Cardiac fibroblast (primary cell): ENCODE measurements around the gene LRRC7.

ENCODE experiments used
- DNase-seq, 2 donors: peaks; one replicate each; pipeline versions ENCODE4 v3.0.0 to v3.0.0-alpha.2; 2010; ENCODE audit warnings: low read depth in 2 of 2
- H3K4me3 ChIP-seq, 2 donors: replicated peaks in 1 of 2; 1 replicate in 1 of 2; 2 replicates in 1 of 2; pipeline ENCODE4 v1.5.1; 2011; ENCODE audit warnings: low read depth in 2 of 2, low read length in 2 of 2, mild to moderate bottlenecking in 2 of 2, moderate library complexity in 1 of 2
- TF ChIP-seq, protein P1 (sequence below): IDR thresholded peaks from one replicate; pipeline ENCODE4 v1.5.1; 2011; ENCODE audit warnings: low read depth, mild to moderate bottlenecking, low read length, inconsistent platforms

LRRC7 gene

DNA sequence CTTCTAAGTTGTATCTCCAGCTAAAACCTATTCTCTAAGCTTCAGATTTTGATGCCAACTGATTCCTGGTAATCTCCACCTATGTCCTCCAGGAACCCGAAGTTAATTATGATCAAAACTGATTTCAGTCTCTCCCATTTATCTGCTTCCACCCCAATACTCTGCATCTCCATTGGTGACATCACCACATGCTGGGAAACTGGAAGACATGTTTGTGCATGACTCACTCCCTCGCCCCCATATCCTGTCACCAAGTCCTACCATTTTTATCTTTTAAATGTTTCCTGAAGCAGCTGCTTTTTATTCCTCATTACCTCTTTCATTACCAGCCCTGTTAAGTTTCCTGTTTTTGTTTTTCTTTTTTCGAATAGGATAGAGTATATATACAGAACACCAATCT is 409.2 kb downstream of the LRRC7 start:
- TF ChIP-seq, protein P1, sequence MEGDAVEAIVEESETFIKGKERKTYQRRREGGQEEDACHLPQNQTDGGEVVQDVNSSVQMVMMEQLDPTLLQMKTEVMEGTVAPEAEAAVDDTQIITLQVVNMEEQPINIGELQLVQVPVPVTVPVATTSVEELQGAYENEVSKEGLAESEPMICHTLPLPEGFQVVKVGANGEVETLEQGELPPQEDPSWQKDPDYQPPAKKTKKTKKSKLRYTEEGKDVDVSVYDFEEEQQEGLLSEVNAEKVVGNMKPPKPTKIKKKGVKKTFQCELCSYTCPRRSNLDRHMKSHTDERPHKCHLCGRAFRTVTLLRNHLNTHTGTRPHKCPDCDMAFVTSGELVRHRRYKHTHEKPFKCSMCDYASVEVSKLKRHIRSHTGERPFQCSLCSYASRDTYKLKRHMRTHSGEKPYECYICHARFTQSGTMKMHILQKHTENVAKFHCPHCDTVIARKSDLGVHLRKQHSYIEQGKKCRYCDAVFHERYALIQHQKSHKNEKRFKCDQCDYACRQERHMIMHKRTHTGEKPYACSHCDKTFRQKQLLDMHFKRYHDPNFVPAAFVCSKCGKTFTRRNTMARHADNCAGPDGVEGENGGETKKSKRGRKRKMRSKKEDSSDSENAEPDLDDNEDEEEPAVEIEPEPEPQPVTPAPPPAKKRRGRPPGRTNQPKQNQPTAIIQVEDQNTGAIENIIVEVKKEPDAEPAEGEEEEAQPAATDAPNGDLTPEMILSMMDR, result no peak
- no peak overlapping the region for H3K4me3 ChIP-seq
- DNase-seq, result peak; percentile 73 to 75

DNA sequence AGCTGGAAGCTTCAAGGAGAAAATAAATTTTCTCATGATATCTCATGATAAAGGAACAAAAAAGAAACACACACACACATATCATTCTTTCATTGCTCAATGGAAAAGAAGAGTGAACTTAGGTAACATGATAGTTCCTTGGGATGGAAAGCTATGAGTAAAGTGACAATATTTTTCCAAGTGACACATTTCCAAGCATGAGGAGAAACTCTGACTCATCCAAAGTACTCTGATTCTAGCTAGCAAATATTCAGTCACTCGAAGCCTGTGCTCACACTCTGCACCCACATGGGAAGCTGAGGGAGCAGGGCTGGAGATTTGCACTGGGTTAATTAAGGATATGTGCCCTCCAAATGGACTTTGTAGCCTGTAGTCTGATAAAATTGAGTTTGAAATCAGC is 415.3 kb downstream of the LRRC7 start:
- peak; percentile 22 to 78 for DNase-seq
- TF ChIP-seq, protein P1, result no peak
- H3K4me3 ChIP-seq, result no peak overlapping the region

DNA sequence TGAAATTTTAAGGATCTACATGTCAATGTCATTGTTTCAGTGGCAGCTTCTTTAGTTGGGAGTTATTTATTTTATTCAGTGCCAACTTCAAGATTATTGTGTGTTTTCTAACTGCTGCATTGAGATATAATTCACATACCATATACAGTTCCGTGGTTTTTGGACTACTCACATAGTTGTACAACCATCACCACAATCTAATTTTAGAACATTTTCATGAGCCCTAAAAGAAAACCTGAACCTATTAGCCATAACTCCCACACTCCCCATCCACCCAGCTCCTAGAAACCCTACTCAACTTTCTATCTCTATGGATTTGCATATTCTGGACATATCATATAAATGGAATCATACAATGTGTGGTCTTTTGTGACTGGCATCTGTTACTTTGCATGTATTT is 417.7 kb downstream of the LRRC7 start:
- no peak for DNase-seq
- H3K4me3 ChIP-seq, result no peak overlapping the region
- TF ChIP-seq, protein P1, result no peak

DNA sequence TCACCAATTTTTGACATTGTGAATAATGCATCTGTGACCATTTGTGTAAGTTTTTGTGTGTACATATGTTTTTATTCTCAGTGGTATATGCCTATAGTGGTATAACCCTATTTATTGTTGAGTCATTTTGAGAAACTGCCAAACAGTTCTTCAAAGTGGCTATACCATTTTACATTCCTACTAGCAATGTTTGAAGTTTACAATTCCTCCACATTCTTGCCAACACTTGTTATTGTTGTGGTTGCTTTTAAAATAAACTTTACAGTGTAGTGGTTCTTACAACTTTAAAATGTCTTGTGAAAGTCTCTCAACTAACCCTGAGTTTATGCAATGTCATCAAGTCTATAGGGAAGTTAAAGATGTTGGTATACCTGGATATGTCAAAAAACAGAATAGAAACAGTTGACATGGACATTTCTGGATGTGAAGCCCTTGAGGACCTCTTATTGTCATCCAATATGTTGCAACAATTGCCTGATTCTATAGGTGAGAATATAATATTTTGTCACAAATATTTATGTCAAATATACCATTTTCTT is 418.2 kb downstream of the LRRC7 start:
- no peak for DNase-seq
- H3K4me3 ChIP-seq, result no peak overlapping the region
- TF ChIP-seq, protein P1, result no peak

DNA sequence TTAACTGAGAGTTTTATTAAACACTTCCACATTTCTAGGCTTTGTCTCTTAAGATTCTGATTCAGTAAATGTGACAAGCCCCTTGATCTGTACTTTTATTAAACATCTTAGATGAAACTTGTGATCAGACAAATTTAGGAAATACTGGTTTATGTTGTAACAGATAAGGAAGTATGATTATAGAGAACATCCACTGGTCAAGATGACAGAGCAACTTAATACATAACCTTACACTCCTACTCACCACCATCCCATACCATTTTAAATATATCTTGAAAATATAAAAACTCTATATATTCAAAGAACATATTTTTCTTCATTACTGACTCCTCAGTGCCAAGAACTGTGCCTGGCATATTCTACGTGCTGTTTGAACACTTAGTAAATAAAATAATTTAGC is 420.2 kb downstream of the LRRC7 start:
- no peak for DNase-seq
- TF ChIP-seq, protein P1, result no peak
- no peak overlapping the region for H3K4me3 ChIP-seq

DNA sequence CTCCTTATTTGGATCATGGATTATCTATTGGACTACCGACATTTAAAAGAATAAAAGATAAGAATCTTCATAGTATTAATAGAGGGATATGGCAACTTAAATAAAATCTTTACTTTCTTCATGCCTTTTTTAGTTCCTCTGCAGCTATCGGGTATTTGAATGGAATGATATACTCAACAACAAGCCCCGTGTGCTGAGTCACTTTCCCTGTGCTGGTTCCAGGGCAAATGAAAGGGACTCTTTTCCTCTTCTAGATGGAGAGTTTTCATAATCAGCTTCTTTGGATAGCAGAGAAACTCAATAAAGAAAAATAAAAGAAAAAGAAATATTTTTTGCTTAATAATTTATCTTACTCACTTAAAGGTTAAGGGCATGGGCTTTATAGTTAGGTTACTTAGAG is 423.9 kb downstream of the LRRC7 start:
- peak; percentile 40 to 43 for DNase-seq
- no peak overlapping the region for H3K4me3 ChIP-seq
- TF ChIP-seq, protein P1, result no peak

DNA sequence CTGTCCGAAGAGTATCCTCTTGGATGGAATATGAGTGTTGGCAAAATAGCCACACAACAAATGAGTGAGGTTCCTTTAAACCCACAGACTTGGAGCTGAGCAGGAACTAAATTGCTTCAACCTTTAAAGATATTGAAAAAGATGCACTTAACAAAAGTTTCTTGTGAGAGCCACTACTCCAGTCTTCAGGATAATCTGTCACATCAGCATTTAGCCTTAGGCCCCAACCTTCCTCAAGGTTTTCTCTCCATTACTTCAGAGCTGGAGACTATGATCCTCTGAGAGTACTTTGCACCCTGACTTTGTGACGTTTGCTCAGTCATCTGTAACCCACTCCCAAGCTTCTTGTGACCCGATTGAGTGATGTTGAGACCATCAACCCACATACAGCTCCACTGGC is 424.9 kb downstream of the LRRC7 start:
- TF ChIP-seq, protein P1, result no peak

More for the DNA sequence above, 424.9 kb downstream of the LRRC7 start:
- H3K4me3 ChIP-seq, result no peak overlapping the region
- no peak for DNase-seq
